Keratinocyte (primary cell): Measurements from ENCODE around the gene COX4I2. TPM values are rescaled to one million over a fixed set of nuclear protein-coding genes. Genes with fewer than 3 reads are reported as not detected.
"Not testable (repeated sequence)": the region's sequence is repeated elsewhere in the genome, so short reads cannot be mapped to it uniquely, and the experiment has no call there.

Experiments
- DNase-seq: peaks from one replicate; pipeline ENCODE4 v3.0.0-alpha.2; 2011; ENCODE audit warnings: low read depth, missing footprints, low spot score
- FAIRE-seq: peaks from 2 replicates; lab custom pipeline; 2011; peaks lifted over from hg19 to GRCh38; lab: Jason Lieb, UNC
- H2AFZ ChIP-seq: 2 replicates; pipeline ENCODE4 v1.6.0; 2012; ENCODE audit warnings: low read length, control low read depth, inconsistent platforms; ENCODE audit not compliant: control insufficient read depth
- H3K27ac ChIP-seq: 2 replicates; pipeline ENCODE4 v1.5.1; 2011; ENCODE audit warnings: low read length; ENCODE audit not compliant: control insufficient read depth, insufficient read depth
- H3K27me3 ChIP-seq: 3 replicates; pipeline ENCODE4 v1.6.0; 2011; ENCODE audit warnings: low read length; ENCODE audit not compliant: control insufficient read depth, insufficient read depth; ENCODE audit errors: extremely low read depth
- H3K36me3 ChIP-seq, 2 experiments: 2 replicates in 1 of 2; 3 replicates in 1 of 2; pipeline ENCODE4 v1.5.1; 2011; ENCODE audit warnings: low read length in 2 of 2, mild to moderate bottlenecking in 1 of 2; ENCODE audit not compliant: control insufficient read depth in 2 of 2, insufficient read depth in 2 of 2; ENCODE audit errors: extremely low read depth in 1 of 2
- H3K4me1 ChIP-seq: 3 replicates; pipeline ENCODE4 v1.5.1; 2011; ENCODE audit warnings: low read length; ENCODE audit not compliant: control insufficient read depth, insufficient read depth; ENCODE audit errors: extremely low read depth
- H3K4me2 ChIP-seq: 3 replicates; pipeline ENCODE4 v1.6.0; 2011; ENCODE audit warnings: low read depth, low read length; ENCODE audit not compliant: control insufficient read depth, insufficient read depth; ENCODE audit errors: extremely low read depth
- H3K4me3 ChIP-seq, 3 experiments: fragments of 200-600 bp in 1 of 3; sonication (generic) in 1 of 3; 2 replicates in 2 of 3; 3 replicates in 1 of 3; pipeline ENCODE4 v1.5.1; 2011 to 2016; ENCODE audit warnings: low read length in 3 of 3, mild to moderate bottlenecking in 3 of 3, control low read depth in 2 of 3, inconsistent platforms in 1 of 3, low read depth in 1 of 3, mixed read lengths in 1 of 3, mixed run types in 1 of 3, moderate library complexity in 1 of 3; ENCODE audit not compliant: control insufficient read depth in 2 of 3, insufficient read depth in 2 of 3; ENCODE audit errors: extremely low read depth in 1 of 3
- H3K79me2 ChIP-seq: 2 replicates; pipeline ENCODE4 v1.6.0; 2012; ENCODE audit warnings: low read length; ENCODE audit not compliant: control insufficient read depth, insufficient read depth
- H3K9ac ChIP-seq: 3 replicates; pipeline ENCODE4 v1.6.0; 2011; ENCODE audit warnings: low read length; ENCODE audit not compliant: control insufficient read depth, insufficient read depth; ENCODE audit errors: extremely low read depth
- H3K9me1 ChIP-seq: 3 replicates; pipeline ENCODE4 v1.6.0; 2011; ENCODE audit warnings: low read length; ENCODE audit not compliant: control insufficient read depth, insufficient read depth; ENCODE audit errors: extremely low read depth
- H3K9me3 ChIP-seq: 2 replicates; pipeline ENCODE4 v1.5.1; 2012; ENCODE audit warnings: low read depth, low read length; ENCODE audit not compliant: control insufficient read depth
- H4K20me1 ChIP-seq: 3 replicates; pipeline ENCODE4 v1.6.0; 2011; ENCODE audit warnings: low read length; ENCODE audit not compliant: control insufficient read depth, insufficient read depth; ENCODE audit errors: extremely low read depth
- EZH2 ChIP-seq: IDR thresholded peaks from one replicate; pipeline ENCODE4 v1.6.1; 2012; ENCODE audit warnings: inconsistent platforms, mild to moderate bottlenecking, low read length, moderate library complexity
- dilution Hi-C: fragments of 300-500 bp; cut with MboI; formaldehyde crosslinking; loops from one replicate; pipeline ENCODE4 v1.7.0; 2020; ENCODE audit warnings: low sequenced_read_pairs; ENCODE audit not compliant: extremely low pct_ligation_motif_present
- polyA plus RNA-seq, 5 experiments: library from polyadenylated mRNA; depleted of rRNA in 3 of 5; stranded (reverse) in 3 of 5; stranded (forward) in 1 of 5; unstranded in 1 of 5; fragments of >200 nt; gene quantifications; 1 replicate in 1 of 5; 2 replicates in 3 of 5; 3 replicates in 1 of 5; pipeline versions ENCODE4 v1.2.1 to v1.2.3, GENCODE V29; 2011 to 2012; ENCODE audit warnings: missing spikeins in 2 of 5, low read depth in 1 of 5, low replicate concordance in 1 of 5
- TF ChIP-seq, protein P1 (sequence below), 3 experiments: IDR thresholded peaks in 1 of 3; conservative IDR thresholded peaks in 1 of 3; optimal IDR thresholded peaks in 1 of 3; 2 replicates in 2 of 3; 3 replicates in 1 of 3; pipeline versions ENCODE3 to v1.5.1; 2011; ENCODE audit warnings: low read length in 3 of 3, mild to moderate bottlenecking in 3 of 3, moderate library complexity in 2 of 3, control low read depth in 1 of 3, inconsistent platforms in 1 of 3; ENCODE audit not compliant: insufficient read depth in 2 of 3; ENCODE audit errors: extremely low read depth in 1 of 3

The COX4I2 gene
- polyA plus RNA-seq, 1 donor (not counting 4 experiments of a cell fraction or from before 2014, with no cell fraction given), result not detected

DNA sequence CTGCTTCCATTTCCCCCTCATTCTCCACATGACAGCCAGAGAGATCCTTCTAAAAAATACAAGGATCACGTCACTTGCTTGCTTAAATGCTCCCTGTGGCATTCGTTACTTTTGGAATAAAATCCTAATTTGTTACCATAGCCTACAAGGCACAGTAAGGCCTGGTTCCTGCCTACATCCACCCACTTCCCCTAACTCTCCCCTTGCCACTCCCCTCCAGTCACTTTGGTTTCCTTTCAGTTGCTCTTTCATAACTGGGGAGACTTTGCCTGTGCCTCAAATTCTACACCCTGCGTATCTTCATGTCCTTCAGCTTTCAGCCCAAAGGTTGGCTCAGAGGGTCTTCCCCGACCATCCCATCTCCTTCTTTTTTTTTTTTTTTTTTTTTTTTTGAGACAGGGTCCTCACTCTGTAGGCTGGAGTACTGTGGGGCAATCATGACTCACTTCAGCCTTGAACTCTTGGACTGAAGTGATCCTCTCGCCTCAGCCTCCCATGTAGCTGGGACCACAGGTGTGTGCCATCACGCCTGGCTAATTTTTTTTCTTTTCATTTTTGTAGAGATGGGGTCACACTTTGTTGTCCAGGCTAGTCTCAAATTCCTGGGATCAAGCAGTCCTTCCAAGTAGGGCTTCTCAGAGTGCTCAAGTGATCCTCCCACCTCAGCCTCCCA is 20.1 kb upstream of the COX4I2 start:
- Histone ChIP-seq H4K20me1 (no peaks in the 10 kb centered on the region), H3K27me3 (no peaks in the 10 kb centered on the region), H3K36me3 (no peaks in the 10 kb centered on the region), H3K27ac (no peak overlapping the region), H3K79me2 (no peaks in the 10 kb centered on the region), H3K9me1 (no peaks in the 10 kb centered on the region), H3K9ac (no peak overlapping the region), H2AFZ (no peak overlapping the region), H3K4me1 (peaks cover 2% of the 10 kb centered on the region), H3K4me2 (no peak overlapping the region), H3K9me3 (no peaks in the 10 kb centered on the region), H3K4me3 (no peak overlapping the region)
- TF ChIP-seq, protein P1, sequence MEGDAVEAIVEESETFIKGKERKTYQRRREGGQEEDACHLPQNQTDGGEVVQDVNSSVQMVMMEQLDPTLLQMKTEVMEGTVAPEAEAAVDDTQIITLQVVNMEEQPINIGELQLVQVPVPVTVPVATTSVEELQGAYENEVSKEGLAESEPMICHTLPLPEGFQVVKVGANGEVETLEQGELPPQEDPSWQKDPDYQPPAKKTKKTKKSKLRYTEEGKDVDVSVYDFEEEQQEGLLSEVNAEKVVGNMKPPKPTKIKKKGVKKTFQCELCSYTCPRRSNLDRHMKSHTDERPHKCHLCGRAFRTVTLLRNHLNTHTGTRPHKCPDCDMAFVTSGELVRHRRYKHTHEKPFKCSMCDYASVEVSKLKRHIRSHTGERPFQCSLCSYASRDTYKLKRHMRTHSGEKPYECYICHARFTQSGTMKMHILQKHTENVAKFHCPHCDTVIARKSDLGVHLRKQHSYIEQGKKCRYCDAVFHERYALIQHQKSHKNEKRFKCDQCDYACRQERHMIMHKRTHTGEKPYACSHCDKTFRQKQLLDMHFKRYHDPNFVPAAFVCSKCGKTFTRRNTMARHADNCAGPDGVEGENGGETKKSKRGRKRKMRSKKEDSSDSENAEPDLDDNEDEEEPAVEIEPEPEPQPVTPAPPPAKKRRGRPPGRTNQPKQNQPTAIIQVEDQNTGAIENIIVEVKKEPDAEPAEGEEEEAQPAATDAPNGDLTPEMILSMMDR (optimal IDR thresholded peaks at IDR 0.05 in 1 of 3, IDR thresholded peaks at IDR 0.05 in 1 of 3, conservative IDR thresholded peaks at IDR 0.05 in 1 of 3; ENCODE audit: extremely low read depth in 1 of 3, insufficient read depth in 2 of 3, low read length in 3 of 3), result no peak
- TF ChIP-seq EZH2, result no peak
- FAIRE-seq (no peak), DNase-seq (no peak)
- dilution Hi-C loops, result no loop called here

DNA sequence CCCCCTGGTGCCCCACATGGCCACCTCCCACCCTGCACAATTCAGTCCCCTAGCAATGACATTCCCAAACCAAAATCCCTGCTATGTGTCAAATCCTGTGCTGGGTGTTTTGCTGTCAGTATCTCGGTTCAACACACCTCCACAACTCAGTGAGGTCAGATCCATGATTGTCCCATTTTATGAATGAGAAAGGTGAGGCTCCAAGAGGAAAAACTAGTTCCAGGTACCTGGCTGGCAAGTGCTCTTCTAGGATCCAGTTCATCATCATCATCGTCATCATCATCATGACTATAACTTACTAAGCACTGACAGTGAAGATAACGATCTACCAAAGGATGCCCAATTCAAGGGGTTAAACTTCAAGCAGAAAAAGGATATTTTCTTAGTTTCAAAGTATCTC is 17.5 kb upstream of the COX4I2 start:
- no peaks in the 10 kb centered on the region for H3K9me1 ChIP-seq
- H3K9me3 ChIP-seq, result no peaks in the 10 kb centered on the region
- H3K79me2 ChIP-seq, result no peaks in the 10 kb centered on the region
- H3K4me2 ChIP-seq, result no peak overlapping the region
- DNase-seq (no peak), FAIRE-seq (no peak)
- H3K9ac ChIP-seq, result no peak overlapping the region
- dilution Hi-C loops, result no loop called here
- H3K27me3 ChIP-seq, result no peaks in the 10 kb centered on the region
- H3K36me3 ChIP-seq, result no peaks in the 10 kb centered on the region
- H3K4me1 ChIP-seq, result no peaks in the 10 kb centered on the region
- no peak overlapping the region for H3K27ac ChIP-seq
- TF ChIP-seq EZH2, result no peak
- TF ChIP-seq, protein P1 (optimal IDR thresholded peaks at IDR 0.05 in 1 of 3, IDR thresholded peaks at IDR 0.05 in 1 of 3, conservative IDR thresholded peaks at IDR 0.05 in 1 of 3; ENCODE audit: extremely low read depth in 1 of 3, insufficient read depth in 2 of 3, low read length in 3 of 3), result no peak
- no peaks in the 10 kb centered on the region for H4K20me1 ChIP-seq
- no peak overlapping the region for H2AFZ ChIP-seq
- no peak overlapping the region for H3K4me3 ChIP-seq

DNA sequence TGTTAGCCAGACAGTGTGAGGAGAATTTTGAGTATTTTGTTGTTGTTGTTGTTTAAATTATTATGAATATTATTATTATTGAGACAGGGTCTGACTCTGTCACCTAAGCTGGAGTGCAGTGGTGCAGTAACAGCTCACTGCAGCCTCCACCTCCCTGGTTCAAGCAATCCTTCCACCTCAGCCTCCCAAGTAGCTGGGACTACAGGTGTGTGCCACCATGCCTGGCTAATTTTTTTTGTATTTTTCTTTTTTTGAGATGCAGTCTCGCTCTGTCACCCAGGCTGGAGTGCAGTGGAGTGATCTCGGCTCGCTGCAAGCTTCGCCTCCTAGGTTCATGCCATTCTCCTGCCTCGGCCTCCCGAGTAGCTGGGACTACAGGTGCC is 14.6 kb upstream of the COX4I2 start:
- not testable (repeated sequence) for H3K9ac ChIP-seq

DNA sequence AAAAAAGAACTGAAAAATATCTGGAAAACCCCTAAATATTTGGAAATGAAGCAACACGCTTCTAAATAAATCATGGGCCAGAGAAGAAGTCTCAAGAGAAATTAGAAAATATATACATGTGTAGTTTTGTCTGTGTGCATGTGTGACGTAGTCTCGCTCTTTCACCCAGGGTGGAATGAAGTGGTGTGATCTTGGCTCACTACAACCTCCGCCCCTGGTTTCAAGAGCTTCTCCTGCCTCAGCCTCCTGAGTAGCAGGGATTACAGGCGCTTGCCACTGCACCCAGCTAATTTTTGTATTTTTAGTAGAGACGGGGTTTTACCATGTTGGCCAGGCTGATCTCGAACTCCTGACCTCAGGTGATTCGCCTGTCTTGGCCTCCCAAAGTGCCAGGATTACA is 11.2 kb upstream of the COX4I2 start:
- H3K9me1 ChIP-seq, H2AFZ ChIP-seq, H3K4me1 ChIP-seq, H3K9me3 ChIP-seq, H3K4me3 ChIP-seq, dilution Hi-C loops, H3K79me2 ChIP-seq, H3K36me3 ChIP-seq, DNase-seq, H4K20me1 ChIP-seq, H3K27me3 ChIP-seq, H3K27ac ChIP-seq, FAIRE-seq, H3K9ac ChIP-seq, H3K4me2 ChIP-seq: not testable (repeated sequence)

More for the DNA sequence above, 14.6 kb upstream of the COX4I2 start:
- H3K27ac ChIP-seq, H3K4me1 ChIP-seq, H3K79me2 ChIP-seq, H2AFZ ChIP-seq, H3K9me1 ChIP-seq, H4K20me1 ChIP-seq, H3K36me3 ChIP-seq, H3K9me3 ChIP-seq, DNase-seq, FAIRE-seq, dilution Hi-C loops, H3K4me2 ChIP-seq, H3K4me3 ChIP-seq, H3K27me3 ChIP-seq: not testable (repeated sequence)
